ENCODE results near the gene STX18.
"Not testable (repeated sequence)": the region's sequence is repeated elsewhere in the genome, so short reads cannot be mapped to it uniquely, and the experiment has no call there.

GRCh38 chr4:4422117-4422516, 119.7 kb downstream of the STX18 start:
- TF ChIP-seq, protein P1, sequence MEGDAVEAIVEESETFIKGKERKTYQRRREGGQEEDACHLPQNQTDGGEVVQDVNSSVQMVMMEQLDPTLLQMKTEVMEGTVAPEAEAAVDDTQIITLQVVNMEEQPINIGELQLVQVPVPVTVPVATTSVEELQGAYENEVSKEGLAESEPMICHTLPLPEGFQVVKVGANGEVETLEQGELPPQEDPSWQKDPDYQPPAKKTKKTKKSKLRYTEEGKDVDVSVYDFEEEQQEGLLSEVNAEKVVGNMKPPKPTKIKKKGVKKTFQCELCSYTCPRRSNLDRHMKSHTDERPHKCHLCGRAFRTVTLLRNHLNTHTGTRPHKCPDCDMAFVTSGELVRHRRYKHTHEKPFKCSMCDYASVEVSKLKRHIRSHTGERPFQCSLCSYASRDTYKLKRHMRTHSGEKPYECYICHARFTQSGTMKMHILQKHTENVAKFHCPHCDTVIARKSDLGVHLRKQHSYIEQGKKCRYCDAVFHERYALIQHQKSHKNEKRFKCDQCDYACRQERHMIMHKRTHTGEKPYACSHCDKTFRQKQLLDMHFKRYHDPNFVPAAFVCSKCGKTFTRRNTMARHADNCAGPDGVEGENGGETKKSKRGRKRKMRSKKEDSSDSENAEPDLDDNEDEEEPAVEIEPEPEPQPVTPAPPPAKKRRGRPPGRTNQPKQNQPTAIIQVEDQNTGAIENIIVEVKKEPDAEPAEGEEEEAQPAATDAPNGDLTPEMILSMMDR (IDR thresholded peaks at IDR 0.05 in 4 of 5, conservative IDR thresholded peaks at IDR 0.05 in 1 of 5) = not testable (repeated sequence)
- not testable (repeated sequence) for TF ChIP-seq POLR2A (IDR thresholded peaks at IDR 0.05)
